Uterus (tissue), 4 donors: ENCODE data around the gene CD300H. TPM values are rescaled to one million over a fixed set of nuclear protein-coding genes. Genes with fewer than 3 reads are reported as not detected.

ENCODE experiments used
- DNase-seq, 2 donors: peaks; one replicate each; pipeline ENCODE4 v3.0.0-alpha.2; 2019 to 2020
- H3K27ac ChIP-seq, 2 donors: fragments of 200-600 bp; sonication (generic); 1 replicate in 1 of 2; 2 replicates in 1 of 2; pipeline ENCODE4 v1.5.1; 2016 to 2018
- H3K27me3 ChIP-seq, 2 donors: fragments of 200-600 bp; sonication (generic); one replicate each; pipeline ENCODE4 v1.5.1; 2018 to 2019; ENCODE audit warnings: control low read depth in 1 of 2
- H3K36me3 ChIP-seq, 2 donors: fragments of 200-600 bp; sonication (generic); one replicate each; pipeline ENCODE4 v1.5.1; 2019; ENCODE audit warnings: control low read depth in 1 of 2
- H3K4me1 ChIP-seq, 2 donors: fragments of 200-600 bp; sonication (generic); one replicate each; pipeline ENCODE4 v1.5.1; 2018 to 2019; ENCODE audit warnings: control low read depth in 1 of 2
- H3K4me3 ChIP-seq, 2 donors: fragments of 200-600 bp; sonication (generic); 1 replicate in 1 of 2; 2 replicates in 1 of 2; pipeline ENCODE4 v1.5.1; 2018 to 2019; ENCODE audit warnings: mild to moderate bottlenecking in 1 of 2
- H3K9me3 ChIP-seq, 2 donors: fragments of 200-600 bp; sonication (generic); one replicate each; pipeline ENCODE4 v1.5.1; 2019; ENCODE audit warnings: control low read depth in 1 of 2
- POLR2A ChIP-seq, 2 donors: fragments of 450-650 bp; IDR thresholded peaks; one replicate each; pipeline ENCODE4 v1.6.1; 2016; ENCODE audit warnings: antibody characterized with exemption in 2 of 2, mild to moderate bottlenecking in 1 of 2, moderate library complexity in 1 of 2
- intact Hi-C: fragments of 100-400 bp; cut with DNase I; formaldehyde crosslinking; loops from one replicate; pipeline ENCODE4 v1.15.1; 2023; ENCODE audit warnings: low total_unique reads
- total RNA-seq, 4 donors: library from RNA; depleted of rRNA in 3 of 4; stranded (reverse); fragments of >200 nt in 3 of 4; gene quantifications; one replicate each; pipeline versions ENCODE4 v1.1.0 to v1.2.4, GENCODE V29; 2014 to 2023
- TF ChIP-seq, protein P1 (sequence below), 4 experiments: fragments of 200-600 bp in 2 of 4; fragments of 450-650 bp in 2 of 4; sonication (generic) in 2 of 4; IDR thresholded peaks; one replicate each; pipeline ENCODE4 v1.5.1; 2016 to 2019; ENCODE audit warnings: antibody characterized with exemption in 4 of 4, mild to moderate bottlenecking in 2 of 4, moderate library complexity in 1 of 4
- donor health status: DM: yes; HTN: yes; CAD: no.

The CD300H gene
- total RNA-seq, 4 donors from 2014 or later: not detected

DNA sequence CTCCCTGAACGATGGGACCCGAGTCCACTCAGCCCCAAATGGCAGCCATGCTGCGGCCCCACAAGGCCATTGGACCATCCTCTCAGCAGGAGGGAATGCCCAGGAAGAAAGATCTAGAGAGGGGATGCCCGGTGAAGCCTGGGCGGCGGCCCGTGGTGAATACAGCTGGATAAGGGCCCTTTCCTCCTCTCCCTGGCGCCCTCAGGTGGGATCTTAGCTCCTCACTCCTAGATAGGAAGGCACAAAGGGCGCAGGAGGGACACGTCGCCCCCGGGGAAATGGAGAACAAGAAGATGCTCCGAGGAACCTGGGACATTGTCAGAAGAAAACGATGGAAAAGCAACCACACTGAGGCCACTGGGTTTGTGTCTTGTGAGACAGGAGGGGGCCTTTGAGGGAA lies 23.9 kb downstream of the CD300H start:
- Histone ChIP-seq H3K36me3 (no peaks in the 10 kb centered on the region), H3K27me3 (no peaks in the 10 kb centered on the region), H3K9me3 (no peaks in the 10 kb centered on the region), H3K4me1 (no peaks in the 10 kb centered on the region), H3K27ac (no peak overlapping the region), H3K4me3 (no peak overlapping the region)
- intact Hi-C loops: no loop called here
- TF ChIP-seq, protein P1, sequence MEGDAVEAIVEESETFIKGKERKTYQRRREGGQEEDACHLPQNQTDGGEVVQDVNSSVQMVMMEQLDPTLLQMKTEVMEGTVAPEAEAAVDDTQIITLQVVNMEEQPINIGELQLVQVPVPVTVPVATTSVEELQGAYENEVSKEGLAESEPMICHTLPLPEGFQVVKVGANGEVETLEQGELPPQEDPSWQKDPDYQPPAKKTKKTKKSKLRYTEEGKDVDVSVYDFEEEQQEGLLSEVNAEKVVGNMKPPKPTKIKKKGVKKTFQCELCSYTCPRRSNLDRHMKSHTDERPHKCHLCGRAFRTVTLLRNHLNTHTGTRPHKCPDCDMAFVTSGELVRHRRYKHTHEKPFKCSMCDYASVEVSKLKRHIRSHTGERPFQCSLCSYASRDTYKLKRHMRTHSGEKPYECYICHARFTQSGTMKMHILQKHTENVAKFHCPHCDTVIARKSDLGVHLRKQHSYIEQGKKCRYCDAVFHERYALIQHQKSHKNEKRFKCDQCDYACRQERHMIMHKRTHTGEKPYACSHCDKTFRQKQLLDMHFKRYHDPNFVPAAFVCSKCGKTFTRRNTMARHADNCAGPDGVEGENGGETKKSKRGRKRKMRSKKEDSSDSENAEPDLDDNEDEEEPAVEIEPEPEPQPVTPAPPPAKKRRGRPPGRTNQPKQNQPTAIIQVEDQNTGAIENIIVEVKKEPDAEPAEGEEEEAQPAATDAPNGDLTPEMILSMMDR (IDR thresholded peaks at IDR 0.05): no peak
- no peak for DNase-seq

DNA sequence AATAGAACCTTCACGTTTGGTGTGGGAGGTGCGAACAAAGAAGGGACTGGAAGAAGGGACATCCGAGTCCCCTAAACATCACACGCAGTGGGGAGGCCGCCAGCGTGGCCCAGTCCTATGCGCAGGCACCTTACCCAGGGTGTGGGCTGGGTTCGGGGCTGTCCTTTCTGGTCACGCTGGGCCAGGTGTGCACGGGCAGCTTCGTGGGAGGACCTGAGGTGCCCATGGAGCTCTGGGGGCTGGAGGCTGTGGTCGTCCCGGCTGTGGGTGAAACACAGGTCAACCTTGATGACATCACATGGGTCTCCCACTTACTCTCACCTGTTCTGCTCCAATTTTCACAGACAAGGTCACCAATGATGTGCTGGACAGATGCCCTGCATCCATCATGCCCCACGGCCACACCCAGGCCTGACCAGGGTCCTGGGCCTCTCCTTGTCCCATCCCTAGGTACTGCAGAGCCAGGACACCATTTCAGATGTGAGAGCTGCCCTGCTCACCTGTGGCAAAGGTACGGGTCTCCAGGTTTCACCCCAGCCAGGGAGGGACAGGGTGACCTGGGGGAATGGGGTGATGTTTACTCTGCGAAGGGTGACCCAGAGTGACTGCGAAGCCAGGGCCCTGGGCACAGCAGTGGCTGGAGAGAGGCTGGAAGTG lies 24.5 kb downstream of the CD300H start:
- H3K9me3 ChIP-seq: no peaks in the 10 kb centered on the region
- H3K4me1 ChIP-seq: no peaks in the 10 kb centered on the region
- H3K27ac ChIP-seq: no peak overlapping the region
- no peaks in the 10 kb centered on the region for H3K27me3 ChIP-seq
- no peak overlapping the region for H3K4me3 ChIP-seq
- intact Hi-C loops: no loop called here
- H3K36me3 ChIP-seq: no peaks in the 10 kb centered on the region
- no peak for TF ChIP-seq POLR2A (IDR thresholded peaks at IDR 0.05)
- TF ChIP-seq, protein P1 (IDR thresholded peaks at IDR 0.05): no peak
- DNase-seq: no peak

DNA sequence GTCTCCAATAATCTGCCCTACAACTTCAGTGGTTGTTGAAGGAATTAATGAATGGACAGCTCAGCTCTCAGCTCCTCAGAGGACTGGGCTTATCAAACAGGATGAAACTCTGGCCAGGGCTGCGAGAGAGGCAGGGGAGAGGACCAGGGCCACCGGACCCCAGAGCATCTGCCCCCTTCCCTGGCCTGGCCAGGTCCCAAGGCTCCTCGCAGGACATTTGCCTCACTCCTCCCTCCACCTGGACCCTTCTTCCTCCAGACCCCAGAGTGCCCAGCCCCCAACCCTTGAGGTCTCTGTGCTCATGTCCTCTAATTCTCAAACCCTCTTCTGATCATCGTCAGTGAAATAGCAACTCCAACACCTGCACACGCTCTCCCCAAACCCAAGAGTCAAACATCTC lies 25.1 kb downstream of the CD300H start:
- DNase-seq: no peak
- Histone ChIP-seq H3K27me3 (no peaks in the 10 kb centered on the region), H3K36me3 (no peaks in the 10 kb centered on the region), H3K27ac (no peak overlapping the region), H3K4me1 (no peaks in the 10 kb centered on the region), H3K4me3 (no peak overlapping the region), H3K9me3 (no peaks in the 10 kb centered on the region)
- TF ChIP-seq POLR2A (IDR thresholded peaks at IDR 0.05): no peak
- TF ChIP-seq, protein P1 (IDR thresholded peaks at IDR 0.05): no peak
- intact Hi-C loops: no loop called here

DNA sequence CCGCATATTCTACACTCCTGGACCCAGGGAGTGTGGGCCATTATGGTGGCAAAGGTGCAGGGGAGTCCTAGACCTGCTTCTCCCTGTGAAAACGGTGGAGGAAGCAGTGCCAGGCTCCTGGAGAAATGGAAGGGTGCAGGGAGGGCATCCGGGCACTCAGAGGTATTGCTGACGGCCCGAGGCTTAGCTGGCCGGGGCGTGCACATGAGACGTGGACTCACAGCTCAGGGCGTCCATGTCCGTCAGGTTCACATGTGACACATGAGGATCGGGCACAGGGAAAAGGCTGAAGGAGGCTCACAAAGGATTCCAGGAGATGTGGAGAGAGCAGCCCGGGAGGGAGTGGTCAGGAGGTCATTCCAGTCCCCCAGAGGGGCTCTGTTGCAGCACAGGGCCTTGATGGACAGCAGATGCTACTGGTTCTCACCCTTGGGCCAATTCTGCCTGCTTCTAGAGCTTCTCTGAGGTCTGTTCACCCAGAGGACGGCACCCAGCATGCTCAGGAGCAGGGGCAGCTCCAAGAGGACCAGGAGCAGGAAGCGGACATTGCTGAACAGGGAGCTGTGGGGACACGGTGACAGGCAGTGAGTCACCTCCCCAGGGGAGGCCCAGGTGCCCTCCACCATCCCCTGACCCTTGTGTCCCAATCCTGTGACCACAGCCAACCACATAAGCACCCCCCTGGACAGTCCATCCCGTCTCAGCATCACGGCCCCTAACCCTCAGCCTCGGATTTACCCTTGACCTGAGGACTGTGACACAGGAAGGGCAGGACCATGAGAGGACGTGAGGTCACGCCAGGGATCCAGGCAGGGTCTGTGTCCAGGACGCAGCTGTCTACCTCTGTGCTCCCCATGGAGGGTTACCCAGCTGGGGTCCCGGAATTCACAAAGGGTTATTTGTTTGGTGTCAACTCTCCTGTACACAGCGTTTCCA lies 25.9 kb downstream of the CD300H start:
- Histone ChIP-seq H3K27ac (no peak overlapping the region), H3K4me1 (no peaks in the 10 kb centered on the region), H3K27me3 (no peaks in the 10 kb centered on the region), H3K4me3 (no peak overlapping the region), H3K36me3 (no peaks in the 10 kb centered on the region), H3K9me3 (no peaks in the 10 kb centered on the region)
- intact Hi-C loops: no loop called here
- no peak for DNase-seq
- no peak for TF ChIP-seq POLR2A (IDR thresholded peaks at IDR 0.05)
- TF ChIP-seq, protein P1 (IDR thresholded peaks at IDR 0.05): no peak

DNA sequence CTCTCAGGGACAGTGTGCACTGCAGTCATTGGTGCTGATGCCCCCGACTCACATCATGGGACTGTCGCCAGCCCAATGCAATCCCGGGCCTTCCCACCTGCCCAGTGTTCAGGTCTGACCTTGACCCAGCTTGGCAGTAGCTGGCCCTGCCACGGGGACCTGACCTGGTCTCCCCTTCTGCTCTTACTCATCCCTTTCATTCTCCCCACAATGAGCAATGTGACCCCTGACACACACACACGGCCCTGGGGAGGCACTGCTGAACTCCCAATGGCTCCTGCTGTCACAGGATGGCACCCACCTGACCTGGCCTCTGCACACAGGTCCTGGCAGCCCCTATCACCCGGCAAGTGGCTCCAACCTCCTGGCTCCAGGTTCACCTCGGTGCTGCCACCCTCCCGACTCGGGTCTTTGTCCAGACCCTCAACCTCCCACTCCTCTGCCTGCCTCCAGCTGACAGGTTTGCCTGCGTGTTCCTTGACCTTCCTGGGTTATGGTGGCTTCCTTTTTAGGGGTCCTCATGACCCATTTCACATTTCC lies 28.0 kb downstream of the CD300H start:
- no peak overlapping the region for H3K4me3 ChIP-seq
- DNase-seq: no peak
- H3K9me3 ChIP-seq: no peaks in the 10 kb centered on the region
- TF ChIP-seq POLR2A (IDR thresholded peaks at IDR 0.05): no peak
- TF ChIP-seq, protein P1 (IDR thresholded peaks at IDR 0.05): no peak
- no peak overlapping the region for H3K27ac ChIP-seq
- H3K27me3 ChIP-seq: no peaks in the 10 kb centered on the region
- no peaks in the 10 kb centered on the region for H3K4me1 ChIP-seq
- intact Hi-C loops: no loop called here
- no peaks in the 10 kb centered on the region for H3K36me3 ChIP-seq
